GM20000 (cell line): Measurements from ENCODE around the gene PTPRK.

Experiments
- DNase-seq: peaks from one replicate; pipeline ENCODE4 v3.0.0; 2012; ENCODE audit warnings: low spot score
- CTCF ChIP-seq: IDR thresholded peaks from 2 replicates; pipeline ENCODE4 v1.5.1; 2012; ENCODE audit warnings: mild to moderate bottlenecking, control low read depth; ENCODE audit errors: extremely low read depth, missing control alignments

PTPRK gene

GRCh38 chr6:128071212-128071611 is 449.2 kb downstream of the PTPRK start:
- no peak for DNase-seq
- no peak for TF ChIP-seq CTCF

GRCh38 chr6:128070406-128070805 is 450.0 kb downstream of the PTPRK start:
- no peak for TF ChIP-seq CTCF
- DNase-seq: no peak

GRCh38 chr6:128069188-128069587 is 451.2 kb downstream of the PTPRK start:
- DNase-seq: no peak

GRCh38 chr6:128068119-128068479 is 452.3 kb downstream of the PTPRK start:
- peak; percentile 3 for TF ChIP-seq CTCF
- no peak for DNase-seq

More at GRCh38 chr6:128069188-128069587, 451.2 kb downstream of the PTPRK start:
- no peak for TF ChIP-seq CTCF

GRCh38 chr6:128067446-128068118 is 452.8 kb downstream of the PTPRK start:
- DNase-seq: no peak

GRCh38 chr6:128065072-128065471 is 455.3 kb downstream of the PTPRK start:
- TF ChIP-seq CTCF: no peak
- no peak for DNase-seq

More at GRCh38 chr6:128067446-128068118, 452.8 kb downstream of the PTPRK start:
- TF ChIP-seq CTCF: no peak

- no peak for DNase-seq
- no peak for TF ChIP-seq CTCF
Observed at GRCh38 chr6:128064540-128064895, 455.9 kb downstream of the PTPRK start.
